CMK (cell line): ENCODE measurements around the gene ADAMTSL1.
"Not testable (repeated sequence)": the region's sequence is repeated elsewhere in the genome, so short reads cannot be mapped to it uniquely, and the experiment has no call there.

Experiments used
- DNase-seq: peaks from one replicate; pipeline ENCODE4 v3.0.0-alpha.2; 2010; ENCODE audit warnings: low read depth

The ADAMTSL1 gene

GRCh38 chr9:18865542-18865941 is 391.6 kb downstream of the ADAMTSL1 start:
- no peak for DNase-seq

- no peak for DNase-seq
Observed at GRCh38 chr9:18866121-18866831, 392.3 kb downstream of the ADAMTSL1 start.

- no peak for DNase-seq
Observed at GRCh38 chr9:18869725-18870124, 395.8 kb downstream of the ADAMTSL1 start.

- DNase-seq: no peak
Observed at GRCh38 chr9:18874069-18874468, 400.1 kb downstream of the ADAMTSL1 start.

- not testable (repeated sequence) for DNase-seq
Observed at GRCh38 chr9:18874990-18875389, 401.0 kb downstream of the ADAMTSL1 start.

- no peak for DNase-seq
Observed at GRCh38 chr9:18877984-18878383, 404.0 kb downstream of the ADAMTSL1 start.

- DNase-seq: no peak
Observed at GRCh38 chr9:18881758-18882157, 407.8 kb downstream of the ADAMTSL1 start.

GRCh38 chr9:18887546-18887945 is 413.6 kb downstream of the ADAMTSL1 start:
- DNase-seq: no peak

- DNase-seq: no peak
Observed at GRCh38 chr9:18888290-18888689, 414.3 kb downstream of the ADAMTSL1 start.

- DNase-seq: no peak
Observed at GRCh38 chr9:18889550-18889949, 415.6 kb downstream of the ADAMTSL1 start.

GRCh38 chr9:18890372-18890771 is 416.4 kb downstream of the ADAMTSL1 start:
- DNase-seq: no peak

GRCh38 chr9:18891946-18892670 is 418.2 kb downstream of the ADAMTSL1 start:
- no peak for DNase-seq

GRCh38 chr9:18893046-18893445 is 419.1 kb downstream of the ADAMTSL1 start:
- no peak for DNase-seq

- DNase-seq: no peak
Observed at GRCh38 chr9:18893491-18893890, 419.5 kb downstream of the ADAMTSL1 start.

- no peak for DNase-seq
Observed at GRCh38 chr9:18896004-18896403, 422.1 kb downstream of the ADAMTSL1 start.

- DNase-seq: no peak
Observed at GRCh38 chr9:18896531-18897179, 422.7 kb downstream of the ADAMTSL1 start.

- no peak for DNase-seq
Observed at GRCh38 chr9:18903450-18903849, 429.5 kb downstream of the ADAMTSL1 start.

- no peak for DNase-seq
Observed at GRCh38 chr9:18905028-18905882, 431.3 kb downstream of the ADAMTSL1 start.

- no peak for DNase-seq
Observed at GRCh38 chr9:18905883-18906629, 432.1 kb downstream of the ADAMTSL1 start.

- no peak for DNase-seq
Observed at GRCh38 chr9:18906656-18907395, 432.9 kb downstream of the ADAMTSL1 start.
